IPS DF 6.9 (cell line): Measurements from ENCODE around the gene DNAJC18.
"Not testable (repeated sequence)": the region's sequence is repeated elsewhere in the genome, so short reads cannot be mapped to it uniquely, and the experiment has no call there.

Source experiments
- DNase-seq: peaks from one replicate; pipeline ENCODE4 v3.0.0-alpha.2; 2013; ENCODE audit warnings: low read depth, low spot score
- H3K27ac ChIP-seq: one replicate; pipeline ENCODE4 v1.5.1; 2013; ENCODE audit warnings: low read length, control low read depth
- H3K27me3 ChIP-seq: 2 replicates; pipeline ENCODE4 v1.6.1; 2013; ENCODE audit warnings: mild to moderate bottlenecking, low read length; ENCODE audit not compliant: control insufficient read depth, insufficient read depth
- H3K36me3 ChIP-seq: 2 replicates; pipeline ENCODE4 v1.6.1; 2013; ENCODE audit warnings: low read length; ENCODE audit not compliant: control insufficient read depth, insufficient read depth
- H3K4me1 ChIP-seq: 2 replicates; pipeline ENCODE4 v1.6.1; 2013; ENCODE audit warnings: low read length; ENCODE audit not compliant: control insufficient read depth, insufficient read depth
- H3K4me3 ChIP-seq: 2 replicates; pipeline ENCODE4 v1.5.1; 2013; ENCODE audit warnings: mild to moderate bottlenecking, low read length
- H3K9me3 ChIP-seq: 2 replicates; pipeline ENCODE4 v1.6.1; 2013; ENCODE audit warnings: low read length, inconsistent platforms; ENCODE audit not compliant: control insufficient read depth, insufficient read depth
- WGBS: extraction: QIAGEN DNeasy Blood & Tissue Kit; methylation state at CpG from one replicate; pipeline ENCODE4 v1.1.7; 2013; ENCODE audit warnings: mixed read lengths, missing lambda C conversion rate; ENCODE audit not compliant: insufficient read length, insufficient coverage; 5-methylcytosine and 5-hydroxymethylcytosine counted together

Gene DNAJC18

GRCh38 chr5:139386956-139387355 lies 52.4 kb downstream of the DNAJC18 start:
- not testable (repeated sequence) for H3K36me3 ChIP-seq, H3K4me1 ChIP-seq, H3K27me3 ChIP-seq, H3K27ac ChIP-seq, H3K4me3 ChIP-seq, H3K9me3 ChIP-seq, DNase-seq
- no CpG with 5 or more reads among the region's 10 CpGs for WGBS

GRCh38 chr5:139386050-139386438 lies 53.3 kb downstream of the DNAJC18 start:
- no peaks in the 10 kb centered on the region for H3K9me3 ChIP-seq
- H3K4me3 ChIP-seq = no peak overlapping the region
- 0 out of 2 replicates have a peak, but pooled peaks cover 2% of the 10 kb centered on the region for H3K36me3 ChIP-seq
- peaks cover 7% of the 10 kb centered on the region for H3K4me1 ChIP-seq
- no peak overlapping the region for H3K27ac ChIP-seq
- no peak for DNase-seq
- no CpG with 5 or more reads among the region's 5 CpGs for WGBS
- no peaks in the 10 kb centered on the region for H3K27me3 ChIP-seq

GRCh38 chr5:139385061-139386049 lies 54.0 kb downstream of the DNAJC18 start:
- no peak for DNase-seq
- peaks cover 7% of the 10 kb centered on the region for H3K4me1 ChIP-seq
- no peaks in the 10 kb centered on the region for H3K27me3 ChIP-seq
- no CpG with 5 or more reads among the region's 8 CpGs for WGBS
- H3K9me3 ChIP-seq = no peaks in the 10 kb centered on the region
- no peak overlapping the region for H3K4me3 ChIP-seq
- H3K27ac ChIP-seq = no peak overlapping the region
- H3K36me3 ChIP-seq = 0 out of 2 replicates have a peak, but pooled peaks cover 2% of the 10 kb centered on the region

- Histone ChIP-seq H3K4me1 (peaks cover 7% of the 10 kb centered on the region), H3K9me3 (no peaks in the 10 kb centered on the region), H3K36me3 (0 out of 2 replicates have a peak, but pooled peaks cover 2% of the 10 kb centered on the region), H3K27me3 (no peaks in the 10 kb centered on the region), H3K4me3 (no peak overlapping the region), H3K27ac (no peak overlapping the region)
- no CpG with 5 or more reads among the region's 9 CpGs for WGBS
- no peak for DNase-seq
Observed at GRCh38 chr5:139384591-139385051, 54.7 kb downstream of the DNAJC18 start.

GRCh38 chr5:139383993-139384590 lies 55.2 kb downstream of the DNAJC18 start:
- H3K9me3 ChIP-seq = no peaks in the 10 kb centered on the region
- H3K27ac ChIP-seq = no peak overlapping the region
- no CpG with 5 or more reads among the region's 7 CpGs for WGBS
- 0 out of 2 replicates have a peak, but pooled peaks cover under 1% of the 10 kb centered on the region for H3K36me3 ChIP-seq
- H3K4me1 ChIP-seq = peaks cover 7% of the 10 kb centered on the region
- no peaks in the 10 kb centered on the region for H3K27me3 ChIP-seq
- no peak for DNase-seq
- no peak overlapping the region for H3K4me3 ChIP-seq

- Histone ChIP-seq H3K36me3 (no peaks in the 10 kb centered on the region), H3K4me3 (no peak within 1 kb of the TSS), H3K27me3 (no peaks in the 10 kb centered on the region), H3K9me3 (no peaks in the 10 kb centered on the region), H3K27ac (no peak within 1 kb of the TSS), H3K4me1 (peaks cover 6% of the 10 kb centered on the region)
- no peak for DNase-seq
- no CpG with 5 or more reads among the region's 10 CpGs for WGBS
Observed at GRCh38 chr5:139383275-139383992, 55.9 kb downstream of the DNAJC18 start, which contains the start of gene SLC23A1. TSS of gene SLC23A1 (minus strand) at chr5:139383297. CDS start at chr5:139383253, 44 bp downstream.

- no peaks in the 10 kb centered on the region for H3K9me3 ChIP-seq
- no peak overlapping the region for H3K4me3 ChIP-seq
- no peaks in the 10 kb centered on the region for H3K36me3 ChIP-seq
- peaks cover under 1% of the 10 kb centered on the region; the same call in 1 of the 2 replicates for H3K4me1 ChIP-seq
- DNase-seq = no peak
- H3K27ac ChIP-seq = no peak overlapping the region
- no peaks in the 10 kb centered on the region for H3K27me3 ChIP-seq
- no CpG with 5 or more reads among the region's 3 CpGs for WGBS
Observed at GRCh38 chr5:139382807-139383206, 56.5 kb downstream of the DNAJC18 start.

- no peak overlapping the region for H3K27ac ChIP-seq
- no peaks in the 10 kb centered on the region for H3K36me3 ChIP-seq
- H3K4me3 ChIP-seq = no peak overlapping the region
- H3K27me3 ChIP-seq = no peaks in the 10 kb centered on the region
- H3K9me3 ChIP-seq = no peaks in the 10 kb centered on the region
- WGBS = no CpG with 5 or more reads among the region's 28 CpGs
- no peak for DNase-seq
- H3K4me1 ChIP-seq = no peaks in the 10 kb centered on the region
Observed at GRCh38 chr5:139381837-139382761, 57.2 kb downstream of the DNAJC18 start.

- Histone ChIP-seq H3K27me3 (no peaks in the 10 kb centered on the region), H3K27ac (no peak overlapping the region), H3K4me3 (no peak overlapping the region), H3K4me1 (no peaks in the 10 kb centered on the region), H3K36me3 (0 out of 2 replicates have a peak, but pooled peaks cover 2% of the 10 kb centered on the region), H3K9me3 (no peaks in the 10 kb centered on the region)
- DNase-seq = no peak
- WGBS = no CpG with 5 or more reads among the region's 15 CpGs
Observed at GRCh38 chr5:139379626-139380449, 59.5 kb downstream of the DNAJC18 start.
